ENCODE results near the gene PDSS2. TPM values are rescaled to one million over a fixed set of nuclear protein-coding genes. Genes with fewer than 3 reads are reported as not detected.
"Not testable (repeated sequence)": the region's sequence is repeated elsewhere in the genome, so short reads cannot be mapped to it uniquely, and the experiment has no call there.

PDSS2 gene
- total RNA-seq, 1 donor from 2014 or later: 18.7 TPM

- Histone ChIP-seq H3K9me3 (no peaks in the 10 kb centered on the region), H3K27ac (no peak overlapping the region), H3K4me1 (peaks cover 14% of the 10 kb centered on the region), H3K4me3 (no peak overlapping the region), H3K36me3 (no peaks in the 10 kb centered on the region), H3K27me3 (no peaks in the 10 kb centered on the region)
- DNase-seq (ENCODE audit: extremely low spot score in 2 of 2): no peak
- intact Hi-C loops (cut with DNase I): no loop called here
- no peak for TF ChIP-seq CTCF (IDR thresholded peaks at IDR 0.05)
- TF ChIP-seq POLR2AphosphoS5 (IDR thresholded peaks at IDR 0.05; ENCODE audit: insufficient read depth in 1 of 2, low read depth in 1 of 2): no peak
- no peak for TF ChIP-seq POLR2A (IDR thresholded peaks at IDR 0.05)
Observed at GRCh38 chr6:107120404-107120803, 339.0 kb downstream of the PDSS2 start.

- Histone ChIP-seq H3K27me3 (no peaks in the 10 kb centered on the region), H3K36me3 (no peaks in the 10 kb centered on the region), H3K9me3 (no peaks in the 10 kb centered on the region), H3K4me3 (no peak overlapping the region), H3K4me1 (peaks cover 15% of the 10 kb centered on the region), H3K27ac (no peak overlapping the region)
- DNase-seq (ENCODE audit: extremely low spot score in 2 of 2): no peak
- intact Hi-C loops (cut with DNase I): no loop called here
- TF ChIP-seq POLR2A (IDR thresholded peaks at IDR 0.05) (no peak), CTCF (IDR thresholded peaks at IDR 0.05) (no peak), POLR2AphosphoS5 (IDR thresholded peaks at IDR 0.05; ENCODE audit: insufficient read depth in 1 of 2, low read depth in 1 of 2) (no peak)
Observed at GRCh38 chr6:107118976-107119375, 340.4 kb downstream of the PDSS2 start.

- H3K27me3 ChIP-seq; intact Hi-C loops (cut with DNase I); H3K36me3 ChIP-seq; H3K27ac ChIP-seq; DNase-seq (ENCODE audit: extremely low spot score in 2 of 2); H3K9me3 ChIP-seq; H3K4me3 ChIP-seq: not testable (repeated sequence)
- H3K4me1 ChIP-seq: peaks cover 19% of the 10 kb centered on the region
Observed at GRCh38 chr6:107118540-107118939, 340.8 kb downstream of the PDSS2 start.

GRCh38 chr6:107116931-107117330 lies 342.4 kb downstream of the PDSS2 start:
- Histone ChIP-seq H3K4me1 (peaks cover 22% of the 10 kb centered on the region), H3K4me3 (peak overlapping the region in 1 of 2 donors; percentile 67), H3K36me3 (no peaks in the 10 kb centered on the region), H3K27me3 (no peaks in the 10 kb centered on the region), H3K9me3 (no peaks in the 10 kb centered on the region), H3K27ac (no peak overlapping the region)
- DNase-seq (ENCODE audit: extremely low spot score in 2 of 2): no peak
- intact Hi-C loops (cut with DNase I): no loop called here
- no peak for TF ChIP-seq POLR2AphosphoS5 (IDR thresholded peaks at IDR 0.05; ENCODE audit: insufficient read depth in 1 of 2, low read depth in 1 of 2)
- TF ChIP-seq CTCF (IDR thresholded peaks at IDR 0.05): no peak
- no peak for TF ChIP-seq POLR2A (IDR thresholded peaks at IDR 0.05)

- no peak for TF ChIP-seq POLR2A (IDR thresholded peaks at IDR 0.05)
- TF ChIP-seq POLR2AphosphoS5 (IDR thresholded peaks at IDR 0.05; ENCODE audit: insufficient read depth in 1 of 2, low read depth in 1 of 2): no peak
- TF ChIP-seq CTCF (IDR thresholded peaks at IDR 0.05): no peak
- H3K27ac ChIP-seq: no peak overlapping the region
- intact Hi-C loops (cut with DNase I): no loop called here
- no peaks in the 10 kb centered on the region for H3K9me3 ChIP-seq
- H3K4me1 ChIP-seq: peaks cover 22% of the 10 kb centered on the region
- H3K36me3 ChIP-seq: no peaks in the 10 kb centered on the region
- no peaks in the 10 kb centered on the region for H3K27me3 ChIP-seq
- H3K4me3 ChIP-seq: peak overlapping the region; percentile 67 to 95
- DNase-seq (ENCODE audit: extremely low spot score in 2 of 2): no peak
Observed at GRCh38 chr6:107116328-107116892, 343.0 kb downstream of the PDSS2 start.
